DOHH2 (cell line): ENCODE measurements around the gene AKNA.

Experiments used
- EZH2phosphoT487 ChIP-seq: fragments of 200-600 bp; sonication (generic); IDR thresholded peaks from 2 replicates; pipeline ENCODE4 v1.6.1; 2017; ENCODE audit warnings: borderline replicate concordance, mild to moderate bottlenecking, antibody characterized with exemption, low read length, moderate library complexity, mixed read lengths
- TF ChIP-seq, protein P1 (sequence below): fragments of 200-600 bp; sonication (generic); IDR thresholded peaks from one replicate; pipeline ENCODE4 v1.5.1; 2014; ENCODE audit warnings: antibody characterized with exemption, mild to moderate bottlenecking, low read depth, low read length; ENCODE audit not compliant: poor library complexity, severe bottlenecking

DNA sequence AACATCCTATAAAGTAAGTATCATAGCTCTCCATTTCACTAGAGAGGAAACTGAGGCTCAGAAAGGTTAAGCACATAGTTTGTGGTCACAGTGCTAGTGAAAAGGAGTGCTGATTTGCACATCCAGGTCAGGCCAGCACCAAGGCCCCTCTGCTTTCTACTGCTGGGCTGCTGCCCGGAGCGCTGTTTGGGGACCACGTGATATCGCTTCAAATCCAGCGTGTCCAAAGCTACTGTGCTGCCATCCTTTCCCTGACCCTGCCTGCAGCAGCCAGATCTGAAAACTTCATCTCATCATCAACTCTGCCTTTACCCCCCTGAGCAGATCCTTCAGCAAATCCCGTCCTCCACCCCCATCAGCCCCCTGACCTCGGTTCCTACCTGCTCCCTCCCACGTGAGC, 40.7 kb upstream of the AKNA start:
- TF ChIP-seq, protein P1, sequence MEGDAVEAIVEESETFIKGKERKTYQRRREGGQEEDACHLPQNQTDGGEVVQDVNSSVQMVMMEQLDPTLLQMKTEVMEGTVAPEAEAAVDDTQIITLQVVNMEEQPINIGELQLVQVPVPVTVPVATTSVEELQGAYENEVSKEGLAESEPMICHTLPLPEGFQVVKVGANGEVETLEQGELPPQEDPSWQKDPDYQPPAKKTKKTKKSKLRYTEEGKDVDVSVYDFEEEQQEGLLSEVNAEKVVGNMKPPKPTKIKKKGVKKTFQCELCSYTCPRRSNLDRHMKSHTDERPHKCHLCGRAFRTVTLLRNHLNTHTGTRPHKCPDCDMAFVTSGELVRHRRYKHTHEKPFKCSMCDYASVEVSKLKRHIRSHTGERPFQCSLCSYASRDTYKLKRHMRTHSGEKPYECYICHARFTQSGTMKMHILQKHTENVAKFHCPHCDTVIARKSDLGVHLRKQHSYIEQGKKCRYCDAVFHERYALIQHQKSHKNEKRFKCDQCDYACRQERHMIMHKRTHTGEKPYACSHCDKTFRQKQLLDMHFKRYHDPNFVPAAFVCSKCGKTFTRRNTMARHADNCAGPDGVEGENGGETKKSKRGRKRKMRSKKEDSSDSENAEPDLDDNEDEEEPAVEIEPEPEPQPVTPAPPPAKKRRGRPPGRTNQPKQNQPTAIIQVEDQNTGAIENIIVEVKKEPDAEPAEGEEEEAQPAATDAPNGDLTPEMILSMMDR, result no peak
- TF ChIP-seq EZH2phosphoT487, result no peak
